Upper lobe of right lung (tissue), 1 donor: ENCODE data around the gene TMEM135. TPM values are rescaled to one million over a fixed set of nuclear protein-coding genes. Genes with fewer than 3 reads are reported as not detected.

Experiments used
- ATAC-seq: fragments of 200-7000 bp; cut with Tn5 transposase; one replicate; pipeline ENCODE4 v1.9.1; 2020; ENCODE audit warnings: mild to moderate bottlenecking, moderate library complexity
- DNase-seq: peaks from one replicate; pipeline ENCODE4 v3.0.0-alpha.2; 2020
- H3K27ac ChIP-seq: fragments of 200-600 bp; one replicate; pipeline ENCODE4 v1.8.0; 2022
- H3K27me3 ChIP-seq: fragments of 200-600 bp; one replicate; pipeline ENCODE4 v1.8.0; 2022; ENCODE audit warnings: mild to moderate bottlenecking
- H3K36me3 ChIP-seq: fragments of 200-600 bp; one replicate; pipeline ENCODE4 v1.8.0; 2022
- H3K4me1 ChIP-seq: fragments of 200-600 bp; one replicate; pipeline ENCODE4 v1.8.0; 2022
- H3K4me3 ChIP-seq: fragments of 200-600 bp; one replicate; pipeline ENCODE4 v1.8.0; 2022; ENCODE audit warnings: mild to moderate bottlenecking
- H3K9me3 ChIP-seq: fragments of 200-600 bp; one replicate; pipeline ENCODE4 v1.8.0; 2022
- CTCF ChIP-seq: fragments of 200-600 bp; IDR thresholded peaks from one replicate; pipeline ENCODE4 v1.8.0; 2022; ENCODE audit warnings: antibody characterized with exemption
- intact Hi-C: fragments of 100-400 bp; cut with DNase I; formaldehyde crosslinking; loops from one replicate; pipeline ENCODE4 v1.11.0; 2022
- total RNA-seq: library from RNA; stranded (reverse); fragmentation: NEBNext Ultra II Directional; extraction: Animal tissue kit (Norgen Biotek cat#: 25700); gene quantifications from one replicate; pipeline ENCODE4 v1.2.1, GENCODE V29; 2021
- donor health status: DM: no; HTN: yes; CAD: no; lungs with severe emphysema.

Gene TMEM135
- total RNA-seq, 1 donor from 2014 or later = 24.5 TPM

- TF ChIP-seq CTCF = no peak
- intact Hi-C loops = no loop called here
- Histone ChIP-seq H3K36me3 (no peaks in the 10 kb centered on the region), H3K27me3 (no peaks in the 10 kb centered on the region), H3K27ac (no peak overlapping the region), H3K4me3 (no peak overlapping the region), H3K9me3 (no peaks in the 10 kb centered on the region), H3K4me1 (no peaks in the 10 kb centered on the region)
- ATAC-seq (no peak), DNase-seq (no peak)
Observed at GRCh38 chr11:87259736-87260135, 222.0 kb downstream of the TMEM135 start.

GRCh38 chr11:87260811-87261210 lies 223.1 kb downstream of the TMEM135 start:
- no peak for DNase-seq
- ATAC-seq = no peak
- Histone ChIP-seq H3K4me1 (no peaks in the 10 kb centered on the region), H3K36me3 (no peaks in the 10 kb centered on the region), H3K27ac (no peak overlapping the region), H3K27me3 (no peaks in the 10 kb centered on the region), H3K9me3 (no peaks in the 10 kb centered on the region), H3K4me3 (no peak overlapping the region)
- intact Hi-C loops = no loop called here
- TF ChIP-seq CTCF = no peak

- intact Hi-C loops = no loop called here
Observed at GRCh38 chr11:87263264-87263838, 225.6 kb downstream of the TMEM135 start.

GRCh38 chr11:87263979-87264378 lies 226.2 kb downstream of the TMEM135 start:
- Histone ChIP-seq H3K27ac (no peak overlapping the region), H3K27me3 (no peaks in the 10 kb centered on the region), H3K9me3 (no peaks in the 10 kb centered on the region), H3K4me1 (no peaks in the 10 kb centered on the region), H3K36me3 (no peaks in the 10 kb centered on the region), H3K4me3 (no peak overlapping the region)
- no peak for ATAC-seq
- intact Hi-C loops = no loop called here
- no peak for DNase-seq
- no peak for TF ChIP-seq CTCF

More at GRCh38 chr11:87263264-87263838, 225.6 kb downstream of the TMEM135 start:
- Histone ChIP-seq H3K9me3 (no peaks in the 10 kb centered on the region), H3K27me3 (no peaks in the 10 kb centered on the region), H3K4me1 (no peaks in the 10 kb centered on the region), H3K36me3 (no peaks in the 10 kb centered on the region), H3K27ac (no peak overlapping the region), H3K4me3 (no peak overlapping the region)
- TF ChIP-seq CTCF = no peak
- no peak for ATAC-seq
- no peak for DNase-seq

- no peaks in the 10 kb centered on the region for H3K4me1 ChIP-seq
- intact Hi-C loops = no loop called here
Observed at GRCh38 chr11:87265132-87265531, 227.4 kb downstream of the TMEM135 start.

More at GRCh38 chr11:87265132-87265531, 227.4 kb downstream of the TMEM135 start:
- no peak for ATAC-seq
- Histone ChIP-seq H3K9me3 (no peaks in the 10 kb centered on the region), H3K36me3 (no peaks in the 10 kb centered on the region), H3K27me3 (no peaks in the 10 kb centered on the region), H3K4me3 (no peak overlapping the region), H3K27ac (no peak overlapping the region)
- DNase-seq = no peak
- no peak for TF ChIP-seq CTCF
